Limb (tissue), 2 donors: ENCODE results near the gene VIPR1.

Source experiments
- DNase-seq, 2 donors: peaks; one replicate each; pipeline ENCODE4 v3.0.0-alpha.2; 2016; ENCODE audit errors: extremely low spot score in 2 of 2

VIPR1 gene, protein sequence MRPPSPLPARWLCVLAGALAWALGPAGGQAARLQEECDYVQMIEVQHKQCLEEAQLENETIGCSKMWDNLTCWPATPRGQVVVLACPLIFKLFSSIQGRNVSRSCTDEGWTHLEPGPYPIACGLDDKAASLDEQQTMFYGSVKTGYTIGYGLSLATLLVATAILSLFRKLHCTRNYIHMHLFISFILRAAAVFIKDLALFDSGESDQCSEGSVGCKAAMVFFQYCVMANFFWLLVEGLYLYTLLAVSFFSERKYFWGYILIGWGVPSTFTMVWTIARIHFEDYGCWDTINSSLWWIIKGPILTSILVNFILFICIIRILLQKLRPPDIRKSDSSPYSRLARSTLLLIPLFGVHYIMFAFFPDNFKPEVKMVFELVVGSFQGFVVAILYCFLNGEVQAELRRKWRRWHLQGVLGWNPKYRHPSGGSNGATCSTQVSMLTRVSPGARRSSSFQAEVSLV

DNA sequence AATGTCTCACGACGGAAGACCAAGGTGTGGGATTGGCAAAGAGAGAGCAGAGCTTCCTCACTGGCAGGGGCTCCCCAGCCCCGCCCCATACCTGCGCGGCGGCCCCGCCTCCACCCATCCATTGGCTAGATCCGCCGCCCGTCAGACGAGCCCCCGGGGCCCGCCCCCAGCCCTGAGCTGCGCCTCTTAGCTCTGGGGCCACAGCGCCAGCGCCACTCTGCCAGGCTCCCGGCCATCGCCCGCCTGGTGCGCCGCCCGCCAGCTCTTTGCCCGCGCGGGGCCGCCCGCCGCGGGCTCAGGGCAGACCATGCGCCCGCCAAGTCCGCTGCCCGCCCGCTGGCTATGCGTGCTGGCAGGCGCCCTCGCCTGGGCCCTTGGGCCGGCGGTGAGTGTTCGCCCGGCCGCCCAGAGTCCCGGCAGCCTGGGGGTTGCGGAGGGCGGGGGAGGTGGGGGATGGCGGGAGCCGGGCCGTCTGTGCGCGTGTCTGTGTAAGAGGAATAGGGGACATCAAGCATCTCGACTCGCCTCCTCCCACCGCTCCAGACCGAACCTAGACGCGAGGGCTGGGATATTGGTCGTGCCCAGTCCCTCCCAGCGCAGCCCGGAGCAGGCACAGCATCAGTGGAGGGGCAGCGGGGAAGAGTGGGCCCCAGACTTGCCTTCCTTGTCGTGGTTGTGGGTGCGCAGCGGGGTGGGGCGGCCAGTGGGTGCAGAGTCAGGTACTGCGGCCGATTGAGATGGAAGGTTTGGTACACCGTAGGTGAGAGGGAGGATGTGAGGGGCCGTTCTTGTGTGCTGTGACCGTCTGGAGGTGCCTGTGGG is at the start of gene VIPR1:
VIPR1 (plus strand) TSS at position 215 of the 822 bp plus-strand sequence; CDS start at position 308, 93 bp downstream.
- DNase-seq = peak; percentile 21 to 80

DNA sequence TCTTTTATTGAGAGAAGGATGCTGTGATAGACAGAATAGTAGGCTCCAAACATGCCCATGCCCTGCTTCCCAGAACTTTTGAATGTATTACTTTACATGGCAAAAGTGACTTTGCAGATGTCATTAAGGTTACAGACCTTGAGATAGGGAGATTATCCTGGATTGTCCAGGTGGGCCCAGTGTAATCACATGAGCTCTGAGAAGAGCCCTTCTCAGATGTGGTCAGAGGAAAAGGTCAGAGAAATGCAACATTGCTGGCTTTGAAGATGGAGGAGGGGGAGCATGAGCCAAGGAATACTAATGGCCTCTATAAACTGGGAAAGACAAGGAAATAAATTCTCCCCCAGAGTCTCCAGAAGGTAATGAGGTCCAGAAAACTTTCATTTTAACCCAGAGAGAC is 46.2 kb upstream of the VIPR1 start:
- no peak for DNase-seq

DNA sequence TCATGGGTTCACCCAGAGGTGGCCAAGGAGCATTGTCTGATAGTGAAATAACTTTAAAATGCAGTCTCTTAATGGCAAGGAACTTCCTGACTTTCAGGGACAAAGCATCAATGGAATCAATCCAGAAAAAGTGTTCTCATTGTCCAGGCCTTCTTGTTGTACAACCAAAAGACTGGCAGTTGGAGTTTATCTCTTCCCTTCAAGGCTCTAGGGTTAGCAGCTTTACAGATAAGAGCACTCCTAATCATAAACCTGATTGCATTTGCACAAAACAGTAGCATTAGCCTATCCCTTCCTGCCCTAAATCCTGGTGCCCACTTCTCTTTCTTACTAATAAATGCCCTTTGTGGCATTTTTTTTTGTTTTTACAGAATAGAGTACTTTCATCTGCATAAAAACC is 43.3 kb upstream of the VIPR1 start:
- DNase-seq = no peak

DNA sequence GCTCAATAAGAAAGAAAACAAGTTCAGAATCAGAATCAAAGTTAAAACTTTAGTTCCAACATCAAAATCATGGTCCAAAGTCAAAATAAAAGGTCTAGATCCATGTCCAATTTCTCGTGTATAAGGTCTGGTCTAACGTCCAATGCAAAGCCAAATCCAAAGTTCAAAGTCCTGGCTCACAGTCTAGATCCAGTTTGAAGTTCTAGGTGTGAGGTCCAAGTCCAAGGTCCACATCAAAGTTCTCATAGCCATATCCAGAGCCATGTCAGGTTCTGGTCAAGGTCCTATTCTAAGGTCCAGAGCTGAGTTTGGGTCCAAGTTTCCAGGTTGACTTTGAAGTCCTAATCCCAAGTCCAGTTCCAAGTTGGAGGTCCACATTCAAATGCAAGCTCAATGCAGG is 40.7 kb upstream of the VIPR1 start:
- DNase-seq = no peak

DNA sequence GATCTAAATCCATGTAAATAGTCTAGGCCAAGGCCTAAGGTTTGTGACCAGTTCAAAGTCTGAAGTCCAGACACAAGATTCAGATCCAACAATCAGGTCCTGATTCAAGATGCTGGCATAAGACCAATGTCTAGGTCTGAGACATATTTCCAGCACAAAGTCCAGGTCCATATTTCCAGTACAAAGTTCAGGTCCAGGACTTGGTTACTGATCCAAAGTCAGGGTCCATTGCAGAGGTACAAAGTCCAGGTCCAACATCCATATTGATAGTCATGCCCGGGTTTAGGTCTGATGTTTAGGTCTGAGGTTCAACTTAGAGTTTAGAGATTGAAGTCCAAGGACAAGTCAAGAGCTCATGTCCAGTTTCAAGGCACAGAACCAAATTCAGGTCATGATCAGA is 39.4 kb upstream of the VIPR1 start:
- no peak for DNase-seq

DNA sequence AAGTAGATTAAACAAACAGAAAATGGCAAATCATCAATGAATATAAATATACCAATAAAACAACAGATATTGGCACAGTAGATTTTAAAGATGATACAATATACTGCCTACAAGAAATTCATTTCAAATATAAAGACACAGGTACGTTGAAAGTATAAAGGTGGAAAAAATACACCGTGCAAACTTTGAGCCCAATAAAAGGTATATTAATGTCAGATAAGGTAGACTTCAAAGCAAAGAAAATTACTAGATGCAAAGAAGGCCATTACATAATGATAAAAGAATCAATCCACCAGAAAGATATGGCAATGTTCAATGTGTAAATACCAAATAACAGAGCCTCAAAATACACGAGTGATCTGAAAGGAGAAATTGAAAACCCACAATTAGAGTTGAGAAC is 34.3 kb upstream of the VIPR1 start:
- no peak for DNase-seq

DNA sequence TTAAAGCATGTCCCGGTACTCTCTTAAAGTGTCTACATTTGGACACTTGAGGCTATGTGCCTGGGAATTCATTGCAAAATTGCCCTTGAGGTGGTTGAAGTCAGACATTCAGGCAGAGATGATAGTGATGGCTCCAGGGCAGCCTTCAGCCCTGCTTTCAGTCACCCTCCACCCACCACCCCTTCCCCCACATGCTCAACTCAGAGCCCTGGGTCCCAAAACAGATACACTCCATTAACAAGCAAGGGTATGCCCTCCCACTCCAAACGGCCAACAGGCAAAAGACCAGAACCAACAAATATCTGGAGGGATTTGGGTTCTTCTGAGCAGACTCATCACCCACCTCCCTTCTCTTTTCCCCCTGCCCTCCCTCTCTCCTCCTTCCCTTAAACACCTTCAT is 29.9 kb upstream of the VIPR1 start:
- DNase-seq = no peak

DNA sequence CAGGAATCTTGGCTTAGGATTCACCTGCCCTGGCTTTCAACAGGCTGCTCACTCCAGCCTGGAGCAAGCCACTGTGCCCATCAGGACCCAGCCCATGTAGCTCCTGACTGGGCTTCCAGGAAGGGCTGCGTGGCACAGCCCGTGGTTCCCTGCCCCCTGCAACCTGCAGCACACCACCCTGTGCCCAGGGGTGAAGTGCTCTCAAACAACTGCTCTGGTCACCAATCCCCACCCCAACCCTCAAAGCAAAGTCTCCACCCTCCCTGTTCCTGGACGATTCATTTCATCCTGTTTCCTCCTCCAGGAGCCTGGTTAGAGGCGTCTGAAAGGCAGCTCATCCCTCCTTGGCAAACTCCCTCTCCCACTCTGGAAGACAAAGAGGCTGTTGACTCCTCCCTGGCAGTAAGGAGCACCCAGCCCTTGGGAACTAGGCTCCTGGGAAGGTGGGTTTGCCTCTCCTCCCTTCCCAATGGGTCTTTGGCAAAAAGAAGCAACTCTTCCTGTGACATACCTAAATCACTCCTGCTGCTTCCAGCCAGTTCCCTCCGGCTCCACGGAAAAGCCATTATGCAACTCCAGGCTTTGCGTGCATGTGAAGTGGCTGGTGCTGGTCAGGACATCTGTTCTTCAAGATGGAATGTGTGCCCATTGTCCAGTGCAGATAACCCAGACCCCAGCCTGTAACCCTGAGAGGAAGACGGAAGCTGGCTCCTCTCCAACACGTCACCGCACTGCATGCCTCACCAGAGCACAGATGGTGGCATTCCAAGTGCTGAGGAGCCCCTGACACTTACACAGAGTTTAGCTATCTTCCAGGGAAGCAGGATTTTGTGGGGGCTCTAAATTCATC is 29.1 kb upstream of the VIPR1 start:
- no peak for DNase-seq

DNA sequence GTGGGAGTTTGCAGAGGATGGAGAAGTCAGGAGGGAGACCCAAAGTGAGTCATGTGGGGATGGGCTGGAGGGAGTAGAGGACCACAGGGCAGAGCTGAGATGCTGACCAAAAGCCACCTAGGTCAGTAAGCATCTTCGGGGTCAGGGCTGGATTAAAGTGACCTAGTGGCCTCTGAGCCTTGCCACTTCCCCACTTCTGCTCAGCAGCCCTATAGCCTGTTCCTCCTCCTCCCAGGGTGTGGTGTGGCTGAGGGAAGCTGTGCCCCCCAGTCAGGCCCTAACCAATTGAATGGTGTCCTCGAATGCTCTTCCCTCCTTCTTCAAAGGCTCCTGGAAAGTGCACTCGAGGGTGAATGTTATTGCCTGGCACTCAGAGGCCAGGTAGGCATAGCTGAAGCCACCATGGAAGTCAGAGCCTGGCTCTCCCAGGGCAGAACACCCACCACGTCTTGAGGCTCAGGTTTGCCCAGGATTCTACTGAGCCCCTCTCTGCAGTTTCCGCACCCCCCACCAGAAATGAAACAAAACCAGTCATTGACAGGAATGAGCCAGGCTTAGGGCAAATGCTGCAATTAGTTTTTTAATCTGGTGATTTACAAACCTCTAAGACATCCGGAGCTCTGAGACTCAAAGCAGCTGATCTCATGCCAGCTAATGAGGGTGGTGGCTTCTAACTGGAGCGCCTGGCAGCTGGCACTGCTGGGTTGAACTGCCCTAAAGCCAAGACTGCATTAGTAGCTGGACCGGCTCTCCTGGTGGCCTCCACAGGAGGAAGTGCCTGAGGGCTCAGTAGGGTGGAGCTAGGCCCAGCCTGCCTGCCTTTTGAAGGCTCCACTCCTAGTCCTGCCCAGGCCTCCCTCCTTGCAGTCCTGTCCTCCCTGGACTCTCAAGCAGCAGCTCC is 26.0 kb upstream of the VIPR1 start:
- DNase-seq = no peak

DNA sequence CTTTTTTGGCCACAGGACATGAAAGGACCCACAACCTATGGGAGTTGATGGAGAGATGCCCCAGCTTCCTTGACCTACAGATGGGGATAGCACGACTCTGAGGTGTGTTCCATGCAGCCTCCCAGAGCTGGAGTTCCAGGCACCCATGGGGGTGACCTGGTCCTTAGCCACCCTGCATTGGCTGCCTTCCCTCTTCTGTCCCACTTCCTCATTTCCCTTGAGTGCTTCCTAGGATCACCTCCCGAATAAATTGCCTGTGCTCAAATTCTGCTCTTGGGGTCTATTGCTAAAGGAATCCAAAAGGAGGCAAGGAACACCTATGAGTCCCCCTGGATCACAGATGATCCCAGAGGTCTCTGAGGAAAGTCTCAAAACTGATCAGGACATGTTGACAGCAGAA is 24.7 kb upstream of the VIPR1 start:
- DNase-seq = no peak

DNA sequence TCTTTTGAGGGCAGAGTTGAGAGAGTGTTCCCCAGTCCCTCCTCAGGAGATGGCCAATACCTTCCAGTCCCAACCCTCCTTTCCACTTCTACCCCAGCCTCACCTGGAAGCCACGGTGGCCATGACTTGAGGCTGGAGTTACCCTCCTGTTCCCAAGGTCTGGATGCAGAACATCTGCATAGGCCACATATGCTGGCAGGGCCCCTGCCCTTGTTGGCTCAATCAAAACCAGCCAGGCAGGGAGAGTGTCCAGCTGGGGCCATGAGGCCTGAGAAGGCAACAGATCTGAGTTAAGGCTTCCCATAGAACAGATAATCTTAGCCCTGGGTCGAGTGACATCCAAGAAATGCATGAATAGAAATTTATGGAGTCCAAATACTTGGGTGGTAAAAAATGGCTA is 23.6 kb upstream of the VIPR1 start:
- DNase-seq = no peak

DNA sequence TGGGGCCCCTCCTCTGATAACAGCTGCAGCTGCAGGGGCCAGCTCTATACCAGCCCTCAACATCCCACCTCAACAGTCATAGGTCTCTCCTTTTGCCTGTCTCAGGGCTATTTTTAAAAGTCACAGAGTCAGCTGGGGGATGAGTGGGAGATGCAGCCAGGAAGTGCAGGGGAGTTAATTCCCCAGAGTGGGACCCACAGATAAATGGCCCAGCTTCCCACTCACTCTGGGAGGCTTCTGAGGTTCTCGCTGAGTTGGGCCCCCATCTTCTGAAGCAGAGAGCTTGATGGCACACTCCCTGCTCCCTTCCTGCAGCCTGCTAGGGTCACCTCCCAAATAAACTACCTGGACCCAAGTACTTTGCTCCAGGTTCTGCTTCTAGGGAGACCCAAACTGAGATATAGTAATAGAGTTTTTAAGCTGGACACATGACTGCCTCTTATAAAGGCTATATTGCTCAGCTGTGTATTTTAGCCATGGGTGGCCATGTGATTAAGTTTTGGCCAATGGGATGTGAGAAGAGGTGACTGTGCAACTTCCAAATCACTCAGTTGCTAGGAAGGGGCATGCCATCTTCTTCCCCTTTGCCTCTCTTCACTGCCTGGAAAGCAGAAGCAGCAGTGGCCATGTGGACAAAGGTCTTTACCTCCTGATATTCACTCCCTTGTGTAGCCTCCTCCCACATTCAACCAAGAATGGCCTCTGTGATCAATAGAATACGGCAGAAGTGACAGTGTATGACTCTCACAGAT is 15.5 kb upstream of the VIPR1 start:
- no peak for DNase-seq

DNA sequence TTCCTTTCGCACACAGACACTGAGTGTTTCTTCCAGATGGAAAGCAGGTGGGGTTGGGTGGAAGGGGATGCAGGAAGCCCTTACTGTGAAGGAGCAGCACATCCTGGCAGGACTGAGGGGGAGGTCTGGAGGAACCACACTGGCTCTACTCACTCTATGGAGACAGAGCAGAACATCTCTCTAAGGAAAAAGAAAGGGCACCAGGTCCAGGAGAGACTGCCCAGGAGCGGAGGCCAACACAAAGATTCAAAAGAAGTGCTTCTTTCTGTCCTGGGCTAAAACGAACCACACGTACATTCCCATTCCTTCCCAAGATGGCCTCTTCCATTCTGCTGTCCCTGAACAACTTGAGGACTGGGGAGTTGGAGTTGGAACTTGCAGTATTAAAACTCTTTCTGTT is 13.8 kb upstream of the VIPR1 start:
- no peak for DNase-seq

DNA sequence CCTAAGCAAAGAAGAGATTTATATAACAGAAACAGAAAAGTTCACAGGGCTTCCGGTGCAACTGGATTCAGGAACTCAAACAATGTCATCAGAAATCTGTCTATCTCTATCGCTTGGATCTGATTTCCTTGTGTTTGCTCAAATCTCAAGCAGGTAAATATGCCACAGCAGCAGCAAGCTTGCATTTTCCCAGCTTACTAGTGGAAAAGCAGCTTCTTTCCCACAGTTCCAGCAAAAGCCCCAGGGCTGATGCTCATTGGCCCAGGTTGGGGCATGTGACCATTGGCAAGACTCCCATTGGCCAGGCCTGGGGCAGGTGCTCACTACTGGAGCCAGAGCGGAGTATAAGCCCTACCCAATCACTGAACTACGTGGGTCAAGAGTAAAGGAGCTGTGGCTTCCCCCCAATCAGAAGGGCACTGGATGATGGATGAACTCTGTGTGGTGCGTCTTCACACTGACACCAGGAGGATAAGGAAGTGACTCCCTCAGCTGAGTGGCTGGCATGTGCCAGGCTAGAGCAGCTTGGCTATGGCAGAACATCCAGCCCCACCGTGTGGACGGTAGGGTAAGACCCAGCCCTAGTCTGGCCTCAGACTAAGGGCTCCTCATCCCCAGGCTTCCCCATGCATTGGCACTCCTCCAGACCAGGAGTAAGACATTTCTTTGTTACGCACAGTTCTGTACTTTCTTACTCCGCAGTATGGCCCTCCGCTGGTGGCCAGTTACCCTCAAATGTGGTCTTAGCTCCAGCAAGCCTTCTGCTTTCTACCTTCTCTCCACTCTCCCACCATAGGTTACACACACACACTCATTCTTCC is 13.1 kb upstream of the VIPR1 start:
- DNase-seq = no peak

DNA sequence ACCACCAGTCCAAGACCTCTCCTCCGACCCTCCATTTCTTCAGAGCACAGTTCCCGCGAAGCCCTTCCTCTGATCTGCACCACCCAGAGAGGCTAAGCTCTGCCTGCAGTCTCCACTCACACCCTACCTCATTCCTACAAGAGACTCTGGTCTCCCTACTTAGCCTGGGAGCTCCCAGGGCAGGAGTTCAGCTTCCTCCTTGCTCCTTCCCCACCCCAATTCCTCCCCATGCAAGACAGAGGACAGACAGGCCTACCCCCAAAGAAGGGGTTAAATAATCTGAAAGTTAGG is 12.6 kb upstream of the VIPR1 start:
- no peak for DNase-seq

DNA sequence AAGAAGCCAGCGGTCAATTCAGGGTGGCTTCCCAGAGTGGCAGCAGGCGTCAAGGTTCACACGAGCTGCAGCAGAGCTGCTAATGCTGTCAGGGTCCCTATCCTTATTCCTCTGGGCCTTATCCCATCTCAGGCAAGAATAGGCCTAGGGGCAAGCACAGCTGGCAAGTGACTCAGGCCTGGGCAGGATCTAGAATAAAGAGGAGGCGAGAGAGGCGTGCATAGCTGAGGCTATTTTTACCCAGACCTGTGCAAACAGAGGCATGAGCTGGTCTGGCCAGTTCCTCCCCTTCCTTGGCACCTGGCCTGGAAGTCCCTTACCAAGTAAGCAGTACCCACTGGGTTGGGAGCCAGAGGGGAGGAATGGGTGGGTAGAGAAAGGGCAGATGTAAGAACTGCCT is 12.2 kb upstream of the VIPR1 start:
- no peak for DNase-seq

DNA sequence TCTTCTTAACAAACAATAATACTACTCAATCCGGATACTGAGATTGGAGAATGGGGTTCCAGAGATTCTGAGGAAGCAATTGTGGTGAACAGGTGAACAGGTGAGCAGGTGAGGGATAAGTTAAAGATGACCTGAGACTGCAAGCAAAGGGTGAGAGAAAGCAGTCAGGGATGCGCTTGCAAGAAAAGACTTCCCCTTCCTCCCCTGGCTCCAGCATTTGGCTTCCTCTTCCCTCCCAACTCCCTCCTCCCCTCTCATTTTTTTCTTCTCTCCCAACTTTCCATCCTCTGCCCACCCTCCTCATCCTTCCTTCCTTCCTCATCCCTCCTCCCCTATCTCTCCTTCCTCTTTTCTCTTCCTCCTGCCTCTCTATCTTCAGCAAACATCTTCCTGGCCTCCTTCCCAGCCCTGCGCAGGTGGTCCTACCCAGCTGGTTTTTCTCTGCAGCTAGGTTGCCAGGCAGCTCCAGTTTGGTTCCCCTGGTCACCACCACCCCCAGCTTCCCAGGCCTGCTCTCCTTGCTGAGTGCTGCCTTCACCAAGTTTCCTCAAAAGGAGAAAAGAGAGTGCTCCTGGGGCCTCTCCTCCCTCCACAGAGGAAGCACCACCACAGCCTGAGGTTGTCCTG is 10.4 kb upstream of the VIPR1 start:
- DNase-seq = no peak

DNA sequence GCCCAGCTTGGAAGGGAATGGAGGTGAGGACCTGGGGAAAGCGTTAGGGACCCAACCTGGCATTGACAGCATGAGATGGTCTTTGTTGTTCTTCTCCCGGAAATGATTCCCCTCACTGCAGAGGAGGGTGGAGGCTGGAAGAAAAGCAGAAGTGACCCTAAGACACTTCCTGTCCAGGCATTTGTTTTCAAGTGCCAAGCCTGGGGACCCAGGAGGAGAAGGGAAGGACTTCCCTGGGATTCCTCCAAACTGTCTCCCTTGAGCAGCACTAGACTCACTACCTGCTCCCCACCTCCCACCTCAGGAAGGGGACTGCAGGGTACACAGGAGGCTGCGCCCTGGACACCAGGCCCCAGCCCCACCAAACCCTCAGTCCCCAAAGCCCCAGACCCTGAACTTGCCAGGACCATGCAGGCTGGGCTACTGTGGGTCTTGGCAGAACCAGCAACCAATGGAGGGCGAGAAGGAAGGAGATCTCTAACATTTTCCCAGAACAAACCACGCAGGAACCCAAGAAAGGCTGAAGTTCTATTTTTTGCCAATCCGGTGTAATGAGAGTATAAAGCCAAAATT is 9.8 kb upstream of the VIPR1 start:
- no peak for DNase-seq
